HepG2 (cell line): ENCODE results near the gene MRPS35. TPM values are rescaled to one million over a fixed set of nuclear protein-coding genes. Genes with fewer than 3 reads are reported as not detected.

Experiments
- AGO1 ChIP-seq: fragments of 200-400 bp; formaldehyde crosslinking; IDR thresholded peaks from 2 replicates; pipeline ENCODE4 v1.6.1; 2017; ENCODE audit warnings: mild to moderate bottlenecking, low read depth, low read length, moderate library complexity; ENCODE audit not compliant: poor library complexity, severe bottlenecking
- ARHGAP35 ChIP-seq: sonication (generic); formaldehyde crosslinking; IDR thresholded peaks from 2 replicates; pipeline ENCODE4 v1.9.0; 2022; ENCODE audit warnings: mild to moderate bottlenecking, inconsistent platforms, moderate library complexity, missing genetic modification reagents, borderline replicate concordance
- ELF3 ChIP-seq: IDR thresholded peaks from 2 replicates; pipeline ENCODE4 v1.6.1; 2016; ENCODE audit warnings: missing genetic modification reagents, missing compliant biosample characterization
- FOXA3 ChIP-seq: IDR thresholded peaks from 2 replicates; pipeline ENCODE4 v1.6.1; 2016; ENCODE audit warnings: missing genetic modification reagents, missing compliant biosample characterization
- FOXO1 ChIP-seq: sonication (generic); formaldehyde crosslinking; IDR thresholded peaks from 2 replicates; pipeline ENCODE4 v1.4.0; 2020; ENCODE audit warnings: missing genetic modification reagents
- GLI4 ChIP-seq: sonication (generic); formaldehyde crosslinking; IDR thresholded peaks from 2 replicates; pipeline ENCODE4 v1.5.1; 2020; ENCODE audit warnings: missing genetic modification reagents, mild to moderate bottlenecking, moderate library complexity, borderline replicate concordance
- HBP1 ChIP-seq: IDR thresholded peaks from 2 replicates; pipeline ENCODE4 v1.6.1; 2016; ENCODE audit warnings: low read depth, control low read depth
- JUNB ChIP-seq: sonication (generic); formaldehyde crosslinking; IDR thresholded peaks from 2 replicates; pipeline ENCODE4 v1.8.0; 2022; ENCODE audit warnings: missing genetic modification reagents, mild to moderate bottlenecking, borderline replicate concordance
- KDM5A ChIP-seq: fragments of 200-600 bp; sonication (generic); IDR thresholded peaks from 2 replicates; pipeline ENCODE4 v1.7.0; 2018; ENCODE audit warnings: antibody characterized with exemption, mild to moderate bottlenecking, low read length, borderline replicate concordance
- MEIS2 ChIP-seq: sonication (generic); formaldehyde crosslinking; IDR thresholded peaks from 2 replicates; pipeline ENCODE4 v1.9.0; 2021; ENCODE audit warnings: mild to moderate bottlenecking, missing genetic modification reagents
- MLXIP ChIP-seq: sonication (generic); formaldehyde crosslinking; IDR thresholded peaks from 2 replicates; pipeline ENCODE4 v1.9.0; 2021; ENCODE audit warnings: missing genetic modification reagents, borderline replicate concordance
- SAFB2 ChIP-seq: sonication (generic); formaldehyde crosslinking; IDR thresholded peaks from 2 replicates; pipeline ENCODE4 v1.5.1; 2020; ENCODE audit warnings: missing genetic modification reagents, low read depth, mild to moderate bottlenecking, borderline replicate concordance
- SMARCC2 ChIP-seq: fragments of 450-650 bp; IDR thresholded peaks from 2 replicates; pipeline ENCODE4 v1.6.1; 2017; ENCODE audit warnings: antibody characterized with exemption, mild to moderate bottlenecking
- TOE1 ChIP-seq: sonication (generic); formaldehyde crosslinking; IDR thresholded peaks from 2 replicates; pipeline ENCODE4 v1.4.0; 2020; ENCODE audit warnings: mild to moderate bottlenecking, missing genetic modification reagents
- ZFAT ChIP-seq: sonication (generic); formaldehyde crosslinking; conservative IDR thresholded peaks from 2 replicates; pipeline ENCODE4 v1.8.1; 2023; ENCODE audit warnings: missing genetic modification reagents, inconsistent platforms
- ZFP62 ChIP-seq: sonication (generic); formaldehyde crosslinking; IDR thresholded peaks from 2 replicates; pipeline ENCODE4 v1.4.0; 2020; ENCODE audit warnings: missing genetic modification reagents
- ZNF343 ChIP-seq: sonication (generic); formaldehyde crosslinking; IDR thresholded peaks from 2 replicates; pipeline ENCODE4 v1.4.0; 2020; ENCODE audit warnings: mild to moderate bottlenecking, missing genetic modification reagents
- ZNF570 ChIP-seq: sonication (generic); formaldehyde crosslinking; IDR thresholded peaks from 2 replicates; pipeline ENCODE4 v1.4.0; 2020; ENCODE audit warnings: mild to moderate bottlenecking, missing genetic modification reagents, borderline replicate concordance
- ZNF670 ChIP-seq: sonication (generic); formaldehyde crosslinking; IDR thresholded peaks from 2 replicates; pipeline ENCODE4 v1.8.0; 2022; ENCODE audit warnings: mild to moderate bottlenecking, missing genetic modification reagents, borderline replicate concordance
- ZNF772 ChIP-seq: sonication (generic); formaldehyde crosslinking; IDR thresholded peaks from 2 replicates; pipeline ENCODE4 v1.5.0; 2020; ENCODE audit warnings: mild to moderate bottlenecking, missing genetic modification reagents
- polyA plus RNA-seq, 8 experiments: library from polyadenylated mRNA; depleted of rRNA in 3 of 8; stranded (reverse) in 7 of 8; unstranded in 1 of 8; fragments of >200 nt; fragmentation: Illumina TruSeq in 4 of 8; extraction: Trizol in 4 of 8; gene quantifications; 2 replicates each; pipeline versions ENCODE4 v1.2.1 to v1.2.3, GENCODE V29; 2011 to 2016; ENCODE audit warnings: low read depth in 4 of 8, missing spikeins in 1 of 8, mixed read lengths in 1 of 8; ENCODE audit not compliant: insufficient read depth in 1 of 8
- total RNA-seq, 5 experiments: library from RNA; depleted of rRNA; stranded (reverse); fragments of >200 nt; fragmentation: Illumina TruSeq; extraction: Trizol; gene quantifications; 2 replicates each; pipeline ENCODE4 v1.2.3, GENCODE V29; 2016; ENCODE audit warnings: low read depth in 1 of 5

MRPS35 gene
- total and polyA plus RNA-seq, 2 of the 13 experiments (the other 11 are each of a cell fraction or from before 2014, with no cell fraction given): 63.4 to 104 TPM

GRCh38 chr12:27780612-27781408 is 70.2 kb downstream of the MRPS35 start (continued):
- TF ChIP-seq GLI4 (CRISPR knock-in tag) (0 out of 2 replicates have a peak, but pooled peaks have one; percentile 35), ZFAT (no peak), HBP1 (peak; percentile 49), ELF3 (CRISPR knock-in tag) (no peak), ZNF343 (CRISPR knock-in tag) (no peak), MEIS2 (CRISPR knock-in tag) (0 out of 2 replicates have a peak, but pooled peaks have one; percentile 17), FOXO1 (CRISPR knock-in tag) (peak; percentile 17; the same call in 1 of the 2 replicates), JUNB (CRISPR knock-in tag) (no peak), MLXIP (no peak), ZNF772 (no peak; the same call in 1 of the 2 replicates), ZNF570 (no peak), ZFP62 (no peak), ZNF670 (peak; percentile 66; the same call in 1 of the 2 replicates), TOE1 (no peak), ARHGAP35 (no peak), KDM5A (no peak), SMARCC2 (no peak), AGO1 (no peak), SAFB2 (CRISPR knock-in tag) (no peak), FOXA3 (no peak)
